GM19468 (cell line): ENCODE measurements around the gene UROC1.

Source experiments
- ATAC-seq: cut with Tn5 transposase; IDR thresholded peaks from one replicate; pipeline ENCODE4 v1.9.1; 2021; ENCODE audit warnings: mild to moderate bottlenecking, moderate library complexity, moderate number of reproducible peaks; ENCODE audit not compliant: unreplicated experiment; ENCODE audit errors: extremely low read depth

Gene UROC1

DNA sequence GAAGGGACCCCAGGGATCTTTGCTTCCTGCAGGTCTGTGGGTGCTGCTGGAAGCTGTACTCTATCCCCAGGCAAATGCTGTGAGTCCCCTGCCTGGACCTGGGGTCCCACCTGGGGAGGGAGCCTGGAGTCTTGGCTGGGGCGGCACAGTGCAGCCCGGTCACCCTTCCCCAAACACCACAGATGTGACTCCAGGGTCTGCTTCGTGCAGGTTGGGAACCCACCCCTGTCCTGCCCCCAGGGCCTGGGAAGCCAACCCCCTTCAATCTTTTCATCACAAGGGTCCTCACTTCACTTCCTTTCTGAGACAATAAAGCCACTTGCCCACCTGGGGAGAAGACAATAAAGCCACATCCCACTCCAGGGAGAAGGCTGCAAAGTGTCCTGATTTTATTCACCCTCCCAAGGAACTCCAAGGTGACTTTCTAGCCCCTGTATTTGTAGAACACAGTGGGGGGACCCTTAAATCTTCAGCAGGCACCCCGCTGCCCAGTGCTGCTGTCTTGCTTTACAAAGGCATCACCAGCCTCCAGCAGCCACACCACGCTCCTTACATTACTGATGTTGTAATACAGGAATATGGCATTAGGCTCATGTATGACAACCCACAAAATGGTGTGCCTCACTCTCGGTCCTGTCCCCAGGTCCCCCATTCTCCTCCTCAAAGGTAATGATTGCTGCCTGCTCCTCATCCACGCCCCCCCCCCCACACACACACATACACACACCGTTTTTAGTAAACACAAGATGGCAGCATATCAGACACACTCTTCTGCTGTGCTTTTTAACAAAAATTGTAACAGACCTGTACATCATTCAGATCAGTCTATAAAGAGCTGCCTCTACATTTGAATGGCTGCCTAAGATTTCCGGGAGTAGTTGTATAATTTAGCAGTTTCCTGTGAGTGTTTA is 31.2 kb upstream of the UROC1 start:
- no peak for ATAC-seq

DNA sequence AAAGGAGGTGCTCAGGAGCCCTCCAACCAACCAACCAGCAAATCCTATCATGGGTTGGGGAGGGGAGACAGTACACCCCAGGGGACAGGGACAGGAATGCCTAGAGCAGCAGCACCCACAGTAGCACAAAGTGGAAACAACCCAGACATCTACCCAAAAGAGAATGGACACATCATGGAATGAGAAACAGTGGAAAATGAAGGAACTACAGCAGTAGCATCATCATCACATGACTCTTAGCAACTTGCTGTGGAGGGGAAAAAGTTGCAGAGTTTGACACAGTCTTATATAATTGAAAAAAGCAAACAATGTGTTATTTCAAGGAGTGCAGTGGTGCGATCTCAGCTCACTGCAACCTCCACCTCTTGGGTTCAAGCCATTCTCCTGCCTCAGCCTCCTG is 30.1 kb upstream of the UROC1 start:
- ATAC-seq = no peak

DNA sequence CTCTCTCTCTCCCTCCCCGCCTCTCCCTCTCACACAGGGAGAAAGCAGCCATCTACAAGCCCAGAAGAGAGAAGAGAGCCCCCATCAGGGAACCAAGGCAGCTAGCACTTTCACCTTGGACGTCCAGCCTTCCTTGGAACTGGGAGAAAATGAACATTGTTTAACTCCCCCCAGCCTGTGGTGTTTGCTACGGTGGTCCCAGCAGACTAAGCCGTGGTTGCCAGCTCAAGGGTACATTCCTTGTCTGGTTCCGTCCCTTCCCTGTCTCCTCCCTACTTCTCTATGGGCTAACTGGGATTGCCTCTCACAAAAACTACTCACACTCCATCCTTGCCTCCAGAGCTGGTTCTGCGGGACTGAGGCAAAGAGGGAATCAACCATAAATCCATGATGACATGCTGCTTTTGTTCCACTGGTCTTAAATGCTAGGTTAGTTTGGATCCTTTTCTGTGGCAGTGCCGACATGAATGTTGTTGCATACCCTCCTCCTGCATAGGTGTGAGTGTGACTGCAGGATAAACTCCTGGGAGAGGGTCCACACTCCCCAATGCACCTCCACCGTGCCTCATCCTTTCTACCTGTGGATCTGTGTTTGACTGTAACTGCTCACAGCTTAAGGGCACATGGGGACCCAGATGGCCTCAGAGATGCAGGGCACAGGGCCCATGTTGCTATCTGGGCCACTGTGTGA is 29.1 kb upstream of the UROC1 start:
- no peak for ATAC-seq

DNA sequence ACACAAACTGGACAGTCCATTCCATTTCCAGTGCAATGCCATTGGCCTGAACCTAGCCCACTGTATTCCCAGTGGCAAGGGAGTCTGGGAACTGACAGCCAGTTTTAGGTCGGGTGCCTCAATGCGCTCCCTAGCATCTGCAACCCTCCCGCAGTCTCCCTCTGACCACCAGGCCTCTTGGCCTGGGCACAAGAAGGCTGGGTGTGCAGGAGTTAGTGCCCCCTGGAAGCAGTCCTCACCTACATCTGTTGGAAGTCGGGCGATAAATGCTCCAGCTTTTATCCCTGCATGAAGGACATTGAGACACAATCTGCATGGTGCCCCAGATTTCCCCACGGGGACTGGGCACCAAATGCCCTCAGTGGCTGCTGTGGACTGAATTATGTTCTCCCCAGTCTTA is 28.4 kb upstream of the UROC1 start:
- no peak for ATAC-seq

DNA sequence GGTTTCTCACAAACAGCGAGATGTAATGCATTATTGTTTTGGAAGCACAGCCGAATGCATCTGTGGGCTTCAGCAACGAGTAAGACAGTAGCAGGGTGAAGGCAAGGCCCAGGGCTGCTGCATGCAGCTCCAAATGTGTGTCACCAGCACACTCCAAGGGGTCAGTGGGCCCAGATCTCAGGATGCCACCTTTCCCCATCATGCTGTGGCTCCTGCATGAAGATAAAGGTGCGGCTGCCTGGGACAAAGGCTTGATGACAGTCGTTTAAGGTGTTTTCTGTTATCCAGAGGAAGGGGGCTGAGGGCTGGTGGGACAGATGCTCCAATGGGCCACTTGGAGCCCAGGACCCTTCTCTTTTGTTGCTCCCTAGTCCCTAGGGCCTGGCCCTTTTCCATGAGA is 28.0 kb upstream of the UROC1 start:
- no peak for ATAC-seq

DNA sequence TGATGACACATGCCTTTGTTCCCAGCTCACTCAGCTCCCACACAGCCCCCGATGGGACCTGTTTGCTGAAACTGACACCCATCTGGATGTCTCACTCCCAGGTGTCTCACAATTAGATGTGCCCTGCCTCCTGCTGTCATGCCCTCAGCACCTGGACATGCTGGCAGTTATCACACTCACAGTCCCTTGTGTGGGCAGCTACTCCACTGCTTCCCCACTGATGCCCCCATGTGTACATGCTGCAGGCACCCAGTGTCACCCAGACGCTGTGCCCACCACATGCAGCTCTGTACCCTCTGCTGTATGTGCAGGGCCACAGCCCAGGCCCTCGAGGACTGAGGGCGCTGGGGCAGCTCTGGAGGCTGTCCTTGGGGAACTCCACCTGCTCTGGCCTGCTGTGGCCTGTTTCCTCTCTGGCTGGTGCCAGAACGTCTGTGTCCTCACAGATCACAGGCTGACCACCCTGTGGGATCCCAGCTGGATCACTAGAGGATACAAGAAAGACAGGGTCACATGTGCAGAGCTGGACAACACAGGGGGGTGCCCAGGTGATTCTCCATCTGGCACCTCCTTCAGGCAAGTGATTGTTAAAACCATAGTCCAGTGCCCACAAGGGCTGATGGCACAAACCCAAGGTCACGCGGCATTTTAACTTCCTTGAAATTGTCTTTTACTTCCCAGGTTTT is 27.2 kb upstream of the UROC1 start:
- ATAC-seq = no peak

DNA sequence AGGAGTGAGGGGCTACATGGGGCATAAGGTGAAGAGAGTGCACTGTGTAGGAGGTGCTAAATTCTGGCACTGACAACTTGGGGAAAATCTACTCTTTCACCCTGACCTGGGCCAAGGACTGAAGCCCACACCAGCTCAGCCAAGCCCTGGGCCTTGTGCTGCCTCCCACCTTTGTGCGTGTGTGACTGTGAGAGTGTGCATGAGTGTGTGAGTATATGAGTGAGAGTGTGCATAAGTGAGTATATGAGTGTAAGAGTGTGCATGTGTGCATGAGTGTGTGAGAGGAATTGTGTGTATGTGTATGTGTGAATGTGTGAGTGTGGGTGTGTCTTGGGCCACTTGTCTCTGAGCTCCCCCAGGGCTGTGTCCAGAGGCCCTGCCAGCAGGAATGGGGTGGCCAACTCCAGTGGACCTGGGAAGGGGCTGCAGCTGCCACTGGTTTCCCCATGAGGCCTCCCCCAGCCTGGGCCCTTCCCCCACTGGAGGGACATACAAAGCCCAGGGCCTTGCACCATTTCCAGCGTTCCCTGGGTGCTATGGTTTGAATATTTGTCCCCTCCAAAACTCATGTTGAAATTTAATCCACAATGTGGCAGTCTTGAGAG is 26.0 kb upstream of the UROC1 start:
- no peak for ATAC-seq

DNA sequence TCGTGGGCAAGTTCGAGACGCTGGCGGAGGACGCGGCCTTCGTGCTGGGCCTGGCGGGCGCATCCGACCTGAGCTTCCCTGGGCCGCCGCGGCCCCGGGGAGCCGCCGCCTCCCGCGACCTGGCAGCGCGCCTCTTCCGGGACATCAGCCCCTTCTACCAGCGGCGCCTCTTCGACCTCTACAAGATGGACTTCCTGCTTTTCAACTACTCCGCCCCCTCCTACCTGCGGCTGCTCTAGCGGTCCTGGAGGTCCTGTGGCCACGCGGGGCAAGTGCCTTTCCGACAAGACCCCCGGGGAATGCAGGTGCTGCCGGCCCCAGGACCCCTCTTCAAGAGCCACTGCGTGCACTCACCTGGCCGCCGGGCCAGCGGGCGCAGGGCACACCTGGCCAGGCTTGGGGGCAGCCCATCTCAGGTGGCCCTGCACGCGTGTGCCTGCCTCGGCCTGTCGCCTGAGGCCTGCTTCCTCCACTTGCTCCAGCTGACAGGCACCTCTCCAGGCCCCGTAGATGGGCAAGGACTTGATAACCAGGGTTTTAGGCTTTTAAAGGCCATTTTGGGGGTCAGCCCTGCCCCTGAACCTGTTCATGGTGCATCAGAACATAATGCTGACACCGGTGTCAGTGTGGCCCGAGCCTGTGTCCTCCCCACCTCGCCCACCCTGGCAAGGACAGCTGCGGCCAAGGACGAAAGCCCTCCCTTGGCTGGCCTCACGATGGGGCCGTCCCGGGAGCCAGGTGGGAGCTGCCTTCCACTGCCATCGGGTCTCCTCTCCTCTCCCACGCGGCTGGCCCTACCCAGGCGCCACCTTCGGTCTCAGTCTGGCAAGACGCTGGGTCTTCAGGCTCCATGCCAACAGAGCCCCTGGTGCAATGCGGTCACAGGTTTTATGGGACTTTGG is 25.0 kb upstream of the UROC1 start:
- ATAC-seq = no peak

DNA sequence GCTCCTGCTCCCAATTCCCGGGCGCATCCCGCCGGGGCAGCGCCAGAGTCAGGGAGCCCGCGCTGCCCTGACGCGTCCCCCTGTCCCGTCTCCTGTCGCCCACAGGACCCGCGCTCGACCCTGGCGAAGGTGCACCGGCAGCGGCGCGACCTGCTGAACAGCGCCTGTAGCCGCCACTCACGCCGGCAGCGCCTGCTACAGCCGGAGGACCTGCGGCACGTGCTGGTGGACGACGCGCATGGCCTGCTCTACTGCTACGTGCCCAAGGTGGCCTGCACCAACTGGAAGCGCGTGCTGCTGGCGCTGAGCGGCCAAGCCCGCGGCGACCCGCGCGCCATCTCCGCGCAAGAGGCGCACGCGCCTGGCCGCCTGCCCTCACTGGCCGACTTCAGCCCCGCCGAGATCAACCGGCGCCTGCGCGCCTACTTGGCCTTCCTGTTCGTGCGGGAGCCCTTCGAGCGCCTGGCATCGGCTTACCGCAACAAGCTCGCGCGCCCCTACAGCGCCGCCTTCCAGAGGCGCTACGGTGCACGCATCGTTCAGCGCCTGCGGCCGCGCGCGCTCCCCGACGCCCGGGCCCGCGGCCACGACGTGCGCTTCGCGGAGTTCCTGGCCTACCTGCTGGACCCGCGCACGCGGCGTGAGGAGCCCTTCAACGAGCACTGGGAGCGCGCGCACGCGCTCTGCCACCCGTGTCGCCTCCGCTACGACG is 24.2 kb upstream of the UROC1 start:
- ATAC-seq = no peak

DNA sequence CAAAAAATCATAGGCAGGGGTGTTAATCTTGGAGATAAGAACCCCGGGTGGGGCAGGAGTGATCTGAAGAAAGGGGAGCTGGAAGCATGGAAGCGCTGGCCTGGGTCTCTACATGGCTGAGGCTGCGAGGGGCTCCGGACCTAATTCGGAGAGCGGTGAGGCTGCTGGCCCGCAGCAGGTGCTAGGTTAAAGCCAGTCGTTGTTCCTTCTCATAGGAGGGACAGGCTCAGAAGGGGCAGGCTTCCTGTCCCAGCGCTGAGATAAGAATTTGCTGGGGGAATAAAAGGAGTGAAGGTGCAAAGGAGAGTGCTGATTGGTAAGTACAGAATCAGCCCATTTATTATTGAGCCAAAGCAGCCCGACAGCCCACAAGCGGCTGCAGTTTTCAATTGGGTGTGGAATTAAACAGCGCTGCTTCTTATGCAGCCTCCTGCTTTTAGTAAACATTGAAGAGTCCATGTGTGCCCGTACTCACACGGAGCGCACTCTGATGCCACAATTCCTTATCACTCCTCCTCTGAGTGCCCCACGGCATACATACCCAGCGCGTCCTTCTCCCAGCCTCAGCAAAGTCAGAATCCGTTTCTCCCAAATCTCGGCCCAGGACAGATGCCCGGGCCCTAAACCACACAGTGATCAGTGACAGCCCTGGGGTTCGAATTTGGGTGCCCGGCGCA is 23.5 kb upstream of the UROC1 start:
- no peak for ATAC-seq

DNA sequence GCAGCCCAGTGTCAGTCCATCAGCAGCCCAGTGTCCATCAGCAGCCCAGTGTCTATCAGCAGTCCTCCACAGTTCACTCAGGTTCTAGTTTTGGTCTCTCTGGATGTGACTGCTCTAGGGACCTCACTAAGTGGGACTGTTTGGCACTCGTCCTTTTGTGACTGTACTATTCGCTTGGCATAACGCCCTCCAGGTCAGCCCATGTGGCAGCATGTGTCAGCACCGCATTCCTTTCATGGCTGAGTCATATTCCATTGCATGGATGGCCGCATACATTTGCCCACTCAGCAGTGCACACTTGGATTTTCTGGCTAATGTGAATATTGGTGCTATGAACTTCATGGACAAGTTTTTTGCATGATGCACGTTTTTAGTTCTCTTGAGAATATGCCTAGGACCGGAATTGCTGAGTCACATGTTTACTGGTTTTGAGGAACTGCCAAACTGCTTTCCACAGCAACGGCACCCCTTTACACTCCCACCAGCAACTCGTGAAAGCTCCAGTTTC is 22.8 kb upstream of the UROC1 start:
- no peak for ATAC-seq

DNA sequence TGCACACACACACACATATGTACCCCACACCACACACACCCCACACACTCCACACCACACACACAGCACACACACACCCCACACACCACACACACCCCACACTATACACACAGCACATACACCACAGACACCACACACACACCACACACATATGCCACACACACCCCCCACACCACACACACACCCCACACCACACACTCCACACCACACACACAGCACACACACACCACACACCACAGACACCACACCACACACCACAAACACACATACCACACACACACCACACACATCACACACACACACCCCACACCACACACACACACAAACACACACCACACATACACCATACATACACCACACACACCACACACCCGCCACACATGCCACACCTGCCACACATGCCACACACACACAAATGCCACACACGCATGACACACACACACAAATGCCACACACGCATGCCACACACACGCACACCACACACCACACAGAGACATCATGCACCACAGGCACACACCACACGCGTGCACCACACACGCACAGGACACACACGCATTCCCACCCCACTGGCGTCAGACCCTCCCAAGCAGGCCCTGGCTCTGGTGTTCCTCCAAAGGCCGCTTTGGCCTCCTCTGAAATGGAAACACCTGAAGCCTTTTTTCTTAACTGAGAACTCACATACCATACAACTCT is 22.1 kb upstream of the UROC1 start:
- ATAC-seq = no peak

DNA sequence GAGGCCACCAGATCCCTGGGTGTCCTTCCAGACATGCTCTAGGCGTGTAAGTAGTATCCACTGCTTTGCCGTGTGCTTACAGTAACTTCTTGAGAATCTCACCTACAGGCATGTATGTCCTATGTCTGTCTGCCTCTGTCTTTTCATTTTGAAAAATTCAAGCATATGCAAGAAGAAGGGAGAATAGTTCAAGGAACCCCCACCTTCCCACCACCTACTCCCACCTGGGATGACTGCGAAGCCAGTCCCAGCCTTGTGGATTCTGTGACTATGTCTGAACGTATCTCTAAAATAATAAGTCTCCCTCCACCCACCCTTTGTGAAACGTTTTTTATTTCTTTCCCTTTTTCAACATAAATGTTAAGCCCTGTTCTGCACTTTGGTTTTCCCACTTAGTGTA is 21.4 kb upstream of the UROC1 start:
- no peak for ATAC-seq

DNA sequence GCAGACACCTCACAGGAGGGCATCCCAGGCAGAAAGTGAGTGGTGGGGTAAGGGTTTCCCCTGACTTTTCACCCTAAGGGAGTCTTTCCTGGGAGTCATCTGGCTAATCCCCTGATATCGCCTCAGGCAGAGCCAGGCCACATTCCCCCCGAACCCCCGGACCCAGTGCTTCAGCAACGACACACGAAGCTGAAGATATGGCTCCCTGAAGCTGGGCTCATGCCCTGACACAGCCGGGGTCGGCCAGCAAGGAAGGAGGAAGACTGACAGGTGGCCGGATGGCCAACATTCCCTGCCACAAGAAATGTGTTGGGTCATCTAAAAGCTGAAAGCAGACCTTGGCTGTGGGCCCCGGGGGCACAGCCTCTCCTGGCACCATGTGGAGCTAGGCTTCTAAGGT is 20.7 kb upstream of the UROC1 start:
- ATAC-seq = no peak

DNA sequence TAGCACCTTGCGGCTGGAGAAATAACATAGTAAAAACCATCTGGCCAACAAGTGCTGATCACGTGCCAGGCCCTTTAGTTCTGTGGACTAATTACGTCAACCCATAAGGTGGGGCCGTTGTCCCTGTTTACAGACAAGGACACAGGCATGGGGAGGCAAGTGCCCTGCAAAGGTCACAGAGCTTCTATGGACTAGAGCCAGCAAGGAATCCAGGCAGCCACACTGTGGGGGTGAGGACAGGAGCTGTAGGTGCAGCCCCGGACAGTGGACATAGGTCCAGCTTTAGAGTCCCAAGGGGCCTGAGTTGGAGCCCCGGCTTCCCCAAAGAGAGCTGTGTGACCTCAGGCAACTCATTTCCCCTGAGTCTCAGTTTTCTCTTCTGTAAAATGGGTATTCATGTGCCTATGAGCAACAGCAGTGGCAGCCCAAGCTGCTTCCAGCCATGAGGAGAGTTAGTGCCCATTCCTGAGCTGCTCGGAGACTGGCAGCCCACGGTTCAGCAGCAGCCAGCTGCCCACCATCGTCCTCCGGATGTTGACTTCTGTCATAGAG is 20.2 kb upstream of the UROC1 start:
- no peak for ATAC-seq

DNA sequence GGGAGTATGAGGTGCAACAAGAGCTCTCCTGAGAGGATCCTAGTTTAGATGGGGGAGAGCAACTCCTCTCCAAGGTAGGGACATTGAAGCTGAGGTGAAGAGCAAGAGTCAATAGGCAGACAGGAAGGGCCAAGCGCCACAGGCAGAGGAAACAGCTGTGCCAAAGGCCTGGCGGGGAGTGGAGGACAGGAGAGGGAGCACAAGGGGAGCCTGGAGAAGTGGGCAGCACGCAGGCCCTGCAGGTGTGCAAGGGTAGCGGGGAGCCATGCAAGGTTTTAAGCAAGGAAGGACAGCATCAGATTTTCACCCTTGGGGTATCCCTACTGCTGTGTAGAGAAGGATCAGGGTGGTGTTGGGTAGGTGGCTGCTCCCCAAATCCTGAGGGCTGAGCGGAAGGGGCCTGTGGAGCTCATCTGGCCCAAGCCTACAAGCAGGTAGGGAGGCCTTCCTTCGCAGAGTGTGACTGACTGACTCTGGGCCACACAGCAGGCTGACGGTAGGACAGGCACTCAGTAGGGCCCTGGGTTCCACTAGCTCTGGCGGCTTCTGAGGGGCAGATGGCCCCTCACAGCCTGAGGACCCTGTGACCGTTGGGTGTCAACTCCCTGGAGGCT is 19.6 kb upstream of the UROC1 start:
- ATAC-seq = no peak

DNA sequence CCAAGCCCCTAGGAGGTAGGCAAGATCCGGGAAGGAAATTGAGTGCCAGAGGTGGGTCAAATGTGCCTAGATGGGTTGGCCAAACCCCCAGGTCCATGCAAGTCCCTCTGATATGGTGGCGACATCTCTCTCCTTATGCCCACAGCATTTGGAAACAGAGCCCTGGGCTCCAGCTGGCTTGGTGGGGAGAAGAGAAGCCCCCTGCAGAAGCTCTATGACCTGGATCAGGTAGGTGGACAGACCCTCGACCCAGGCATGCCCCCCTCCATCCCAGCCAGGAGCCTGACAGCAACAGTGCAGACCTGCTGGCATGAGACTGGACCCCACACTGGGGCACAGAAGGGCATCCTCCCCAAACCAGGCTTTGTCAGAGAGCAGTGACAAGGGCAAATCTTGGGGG is 18.6 kb upstream of the UROC1 start:
- ATAC-seq = no peak
